ENCODE results near the gene DMXL1.

Gene DMXL1

DNA sequence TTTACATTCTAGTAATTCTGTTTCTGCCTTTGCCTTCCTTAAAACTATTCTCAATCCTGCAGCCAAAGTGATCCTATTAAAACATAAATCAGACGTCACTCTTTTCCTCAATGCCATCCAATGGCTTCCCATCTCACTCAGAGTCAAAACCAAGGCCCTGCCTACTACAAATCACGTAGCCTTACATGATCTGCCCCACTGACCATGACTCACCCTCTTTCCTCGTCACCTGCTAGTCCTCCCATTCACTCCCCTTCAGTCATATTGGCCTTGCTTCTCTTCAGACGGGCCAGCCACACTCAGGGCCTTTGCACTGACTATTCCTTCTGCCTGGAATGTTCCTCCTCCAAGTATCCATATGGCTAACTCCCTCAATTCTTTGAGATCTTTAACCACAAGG, 39.0 kb upstream of the DMXL1 start:
- TF ChIP-seq, protein P1, sequence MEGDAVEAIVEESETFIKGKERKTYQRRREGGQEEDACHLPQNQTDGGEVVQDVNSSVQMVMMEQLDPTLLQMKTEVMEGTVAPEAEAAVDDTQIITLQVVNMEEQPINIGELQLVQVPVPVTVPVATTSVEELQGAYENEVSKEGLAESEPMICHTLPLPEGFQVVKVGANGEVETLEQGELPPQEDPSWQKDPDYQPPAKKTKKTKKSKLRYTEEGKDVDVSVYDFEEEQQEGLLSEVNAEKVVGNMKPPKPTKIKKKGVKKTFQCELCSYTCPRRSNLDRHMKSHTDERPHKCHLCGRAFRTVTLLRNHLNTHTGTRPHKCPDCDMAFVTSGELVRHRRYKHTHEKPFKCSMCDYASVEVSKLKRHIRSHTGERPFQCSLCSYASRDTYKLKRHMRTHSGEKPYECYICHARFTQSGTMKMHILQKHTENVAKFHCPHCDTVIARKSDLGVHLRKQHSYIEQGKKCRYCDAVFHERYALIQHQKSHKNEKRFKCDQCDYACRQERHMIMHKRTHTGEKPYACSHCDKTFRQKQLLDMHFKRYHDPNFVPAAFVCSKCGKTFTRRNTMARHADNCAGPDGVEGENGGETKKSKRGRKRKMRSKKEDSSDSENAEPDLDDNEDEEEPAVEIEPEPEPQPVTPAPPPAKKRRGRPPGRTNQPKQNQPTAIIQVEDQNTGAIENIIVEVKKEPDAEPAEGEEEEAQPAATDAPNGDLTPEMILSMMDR (IDR thresholded peaks at IDR 0.05; ENCODE audit: low read length, missing control alignments) = no peak
- no peak for DNase-seq (ENCODE audit: low read depth)
- no peak overlapping the region for H3K4me3 ChIP-seq (replicated peaks; ENCODE audit: low read depth, low read length)

DNA sequence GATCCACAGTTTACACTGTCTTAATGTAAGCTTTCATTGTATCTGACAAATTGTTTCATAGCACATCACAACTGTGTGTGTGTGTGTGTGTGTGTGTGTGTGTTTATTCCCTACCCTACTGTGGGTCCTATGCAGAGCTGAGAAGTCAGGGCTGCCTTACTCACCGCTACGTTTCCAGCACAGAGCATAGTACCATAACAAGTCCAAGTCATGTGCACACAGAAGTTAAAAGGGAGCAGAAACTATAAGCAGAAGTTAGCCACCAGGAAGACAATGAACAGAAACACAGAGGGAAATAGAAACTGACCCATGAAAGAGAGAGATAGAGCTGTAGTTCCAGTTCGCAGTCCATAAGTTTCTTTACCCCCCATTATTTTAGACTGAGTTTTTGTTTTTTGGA, 38.2 kb upstream of the DMXL1 start:
- H3K4me3 ChIP-seq (replicated peaks; ENCODE audit: low read depth, low read length) = no peak overlapping the region
- TF ChIP-seq, protein P1 (IDR thresholded peaks at IDR 0.05; ENCODE audit: low read length, missing control alignments) = no peak
- DNase-seq (ENCODE audit: low read depth) = no peak

DNA sequence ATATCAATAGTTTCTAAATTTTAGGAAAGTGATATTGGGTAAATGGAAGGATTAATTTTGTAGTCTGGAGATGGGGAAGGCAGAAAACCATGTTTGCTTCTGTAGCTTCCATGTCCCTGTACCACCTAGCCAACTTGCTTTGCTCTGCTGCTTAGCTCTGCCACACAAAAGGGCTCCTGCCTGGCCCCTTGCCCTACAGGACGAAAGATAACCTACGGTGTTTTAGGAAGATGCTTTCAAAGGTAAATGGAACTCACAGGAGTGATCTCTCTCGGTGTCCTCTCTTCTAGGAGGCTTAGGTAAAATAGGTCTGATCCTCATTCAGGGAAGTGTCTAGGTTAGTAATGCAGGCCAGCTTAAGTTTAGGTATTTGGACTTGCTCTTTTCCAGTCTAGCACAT, 37.8 kb upstream of the DMXL1 start:
- TF ChIP-seq, protein P1 (IDR thresholded peaks at IDR 0.05; ENCODE audit: low read length, missing control alignments) = no peak
- no peak for DNase-seq (ENCODE audit: low read depth)
- H3K4me3 ChIP-seq (replicated peaks; ENCODE audit: low read depth, low read length) = no peak overlapping the region

DNA sequence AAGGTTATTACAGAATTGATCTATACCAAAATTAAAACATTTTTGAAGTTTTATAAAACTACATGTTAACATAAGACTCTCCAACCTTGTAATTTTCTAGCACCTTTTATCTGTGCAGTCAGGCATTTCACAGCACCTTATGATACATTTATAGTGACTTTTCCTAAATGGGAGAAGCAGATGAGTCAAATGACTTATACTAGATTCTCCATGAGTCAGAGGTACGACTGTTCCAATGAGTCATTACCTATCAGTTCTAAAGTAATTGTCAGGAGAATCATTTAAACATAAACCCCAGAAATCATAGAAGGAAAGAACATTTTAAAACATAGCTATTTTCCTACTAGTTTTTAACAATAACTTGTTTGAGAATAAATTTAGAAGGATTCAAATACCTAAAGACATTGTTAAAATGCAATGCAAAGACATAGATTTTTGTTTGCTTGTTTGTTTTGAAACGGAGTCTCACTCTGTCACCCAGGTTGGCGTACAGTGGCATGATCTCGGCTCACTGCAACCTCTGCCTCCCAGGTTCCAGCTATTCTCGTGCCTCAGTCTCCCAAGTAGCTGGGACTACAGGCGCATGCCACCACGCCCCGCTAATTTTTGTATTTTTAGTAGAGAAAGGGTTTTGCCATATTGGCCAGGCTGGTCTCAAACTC, 34.7 kb upstream of the DMXL1 start:
- H3K4me3 ChIP-seq (replicated peaks; ENCODE audit: low read depth, low read length) = no peak overlapping the region
- peak; percentile 53 for DNase-seq (ENCODE audit: low read depth)
- TF ChIP-seq, protein P1 (IDR thresholded peaks at IDR 0.05; ENCODE audit: low read length, missing control alignments) = no peak

DNA sequence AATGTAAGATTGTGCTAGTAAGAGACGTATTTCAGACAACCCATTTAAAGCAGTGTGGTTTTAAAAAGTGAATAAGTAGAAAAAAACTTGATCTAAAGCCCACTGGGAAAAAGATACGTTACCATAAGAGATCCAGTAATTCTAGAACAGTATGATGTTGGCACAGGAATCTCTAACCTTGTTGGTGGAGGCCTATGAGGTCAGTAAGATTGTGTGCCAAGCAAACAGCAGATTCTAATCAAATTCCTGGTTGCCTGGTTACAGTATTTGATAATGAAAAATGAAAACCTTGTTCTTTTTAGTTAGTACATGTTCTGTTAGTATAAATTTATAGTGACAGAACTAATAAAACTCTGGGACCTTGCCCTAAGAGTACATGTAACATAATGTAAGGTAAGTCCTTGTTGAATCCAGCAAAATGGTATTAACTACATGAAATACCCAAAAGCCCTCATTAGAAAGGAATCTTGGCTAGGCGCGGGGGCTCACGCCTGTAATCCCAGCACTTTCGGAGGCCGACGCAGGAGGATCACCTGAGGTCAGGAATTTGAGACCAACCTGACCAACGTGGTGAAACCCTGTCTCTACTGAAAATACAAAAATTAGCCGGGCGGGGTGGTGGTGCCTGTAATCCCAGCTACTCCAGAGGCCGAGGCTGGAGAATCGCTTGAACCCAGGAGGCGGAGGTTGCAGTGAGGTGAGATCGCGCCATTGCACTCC, 33.2 kb upstream of the DMXL1 start:
- peak; percentile 37 for DNase-seq (ENCODE audit: low read depth)
- TF ChIP-seq, protein P1 (IDR thresholded peaks at IDR 0.05; ENCODE audit: low read length, missing control alignments) = no peak
- no peak overlapping the region for H3K4me3 ChIP-seq (replicated peaks; ENCODE audit: low read depth, low read length)

DNA sequence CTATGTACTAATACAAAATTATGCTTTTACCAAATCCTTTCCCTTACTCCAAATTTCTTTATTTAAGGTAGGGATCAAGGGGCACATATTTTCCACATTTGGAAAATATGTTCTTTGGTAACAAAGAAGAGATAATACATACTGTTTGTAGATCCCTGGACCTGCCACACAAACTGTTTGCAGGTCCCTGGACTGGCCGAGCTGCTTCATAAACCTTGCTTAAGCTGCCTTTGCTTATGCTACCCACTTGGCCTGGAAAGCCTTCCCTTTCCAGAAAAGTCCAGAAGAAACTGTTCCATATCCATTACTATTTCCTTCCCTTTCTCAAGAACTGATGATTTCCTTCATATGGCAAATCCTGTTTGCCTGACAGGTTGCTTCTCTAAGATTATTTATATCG, 22.6 kb upstream of the DMXL1 start:
- TF ChIP-seq, protein P1 (IDR thresholded peaks at IDR 0.05; ENCODE audit: low read length, missing control alignments) = no peak
- DNase-seq (ENCODE audit: low read depth) = no peak
- H3K4me3 ChIP-seq (replicated peaks; ENCODE audit: low read depth, low read length) = no peak overlapping the region

Measured in fibroblast of pulmonary artery (primary cell).